ENCODE data around the gene CGA.

- no peak for TF ChIP-seq CTCF (IDR thresholded peaks at IDR 0.05 in 4 of 5, conservative IDR thresholded peaks at IDR 0.05 in 1 of 5)
- TF ChIP-seq POLR2A (IDR thresholded peaks at IDR 0.05), result no peak
Observed at GRCh38 chr6:87115402-87116135, 20.7 kb upstream of the CGA start.
